GM19240 (cell line): ENCODE data around the gene C12orf43.

Experiments used
- DNase-seq: peaks from one replicate; pipeline ENCODE4 v3.0.0; 2011; ENCODE audit warnings: low spot score; ENCODE audit not compliant: insufficient read length

The C12orf43 gene

DNA sequence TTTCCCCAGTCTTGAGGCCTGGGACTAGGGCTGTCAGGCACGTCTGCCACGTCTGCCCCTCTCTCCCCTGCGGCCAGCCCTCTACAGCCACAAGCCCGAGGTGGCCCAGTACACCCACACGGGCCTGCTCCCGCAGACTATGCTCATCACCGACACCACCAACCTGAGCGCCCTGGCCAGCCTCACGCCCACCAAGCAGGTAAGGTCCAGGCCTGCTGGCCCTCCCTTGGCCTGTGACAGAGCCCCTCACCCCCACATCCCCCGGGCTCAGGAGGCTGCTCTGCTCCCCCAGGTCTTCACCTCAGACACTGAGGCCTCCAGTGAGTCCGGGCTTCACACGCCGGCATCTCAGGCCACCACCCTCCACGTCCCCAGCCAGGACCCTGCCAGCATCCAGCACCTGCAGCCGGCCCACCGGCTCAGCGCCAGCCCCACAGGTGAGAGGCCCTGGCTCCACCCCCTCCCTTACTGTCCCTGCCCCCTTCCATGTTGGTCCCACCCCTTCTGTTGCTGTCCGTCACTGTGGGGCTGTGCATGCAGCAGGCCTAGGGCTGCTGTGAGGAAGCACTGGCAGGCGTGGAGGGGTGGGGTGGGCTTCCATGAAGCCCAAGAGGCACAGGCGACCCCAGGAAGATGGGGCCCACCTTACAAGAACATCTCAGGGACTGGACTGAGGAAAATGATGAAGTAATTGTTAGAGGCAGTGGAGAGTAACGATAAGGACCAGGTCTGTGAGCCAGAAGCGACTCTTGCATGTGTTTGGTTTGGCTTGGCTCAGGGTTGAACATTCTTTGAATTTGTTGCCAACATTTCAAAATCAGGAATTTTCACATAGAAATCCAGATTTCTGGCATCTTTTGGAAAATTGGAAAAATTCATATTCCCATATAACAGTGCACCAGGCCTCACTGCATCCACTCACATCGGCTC is 16.8 kb downstream of the C12orf43 start:
- DNase-seq, result no peak

DNA sequence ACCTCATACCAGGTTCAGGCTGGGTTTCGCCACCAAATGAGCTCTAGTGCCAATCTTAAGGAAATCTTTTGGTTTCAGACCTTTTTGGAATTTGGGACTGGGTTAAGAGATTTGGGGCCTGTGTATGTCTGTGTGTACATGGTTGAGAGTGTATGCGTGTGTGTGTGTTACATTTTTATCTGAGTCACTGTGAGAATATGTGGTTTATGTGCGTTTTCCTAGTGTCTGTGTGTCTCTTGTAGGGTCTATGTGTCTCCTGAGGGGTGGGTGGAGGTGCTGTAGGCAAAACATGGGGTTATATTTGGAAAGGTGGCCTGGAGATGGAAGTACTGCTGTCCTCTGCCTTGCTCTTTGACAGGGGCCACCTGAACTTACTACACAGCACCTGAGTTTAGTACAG is 17.9 kb downstream of the C12orf43 start:
- no peak for DNase-seq

DNA sequence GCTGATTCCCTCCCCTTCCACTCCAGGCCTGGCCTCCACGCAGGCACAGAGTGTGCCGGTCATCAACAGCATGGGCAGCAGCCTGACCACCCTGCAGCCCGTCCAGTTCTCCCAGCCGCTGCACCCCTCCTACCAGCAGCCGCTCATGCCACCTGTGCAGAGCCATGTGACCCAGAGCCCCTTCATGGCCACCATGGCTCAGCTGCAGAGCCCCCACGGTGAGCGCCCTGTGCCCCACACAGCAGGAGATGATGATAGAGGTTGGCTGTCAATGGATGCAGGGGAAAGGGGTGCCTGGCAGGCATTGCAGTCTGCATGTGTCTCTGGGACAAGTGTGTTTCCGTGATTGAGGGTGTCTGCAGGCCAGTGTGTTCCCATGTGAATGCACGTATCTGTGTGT is 18.8 kb downstream of the C12orf43 start:
- DNase-seq, result no peak

DNA sequence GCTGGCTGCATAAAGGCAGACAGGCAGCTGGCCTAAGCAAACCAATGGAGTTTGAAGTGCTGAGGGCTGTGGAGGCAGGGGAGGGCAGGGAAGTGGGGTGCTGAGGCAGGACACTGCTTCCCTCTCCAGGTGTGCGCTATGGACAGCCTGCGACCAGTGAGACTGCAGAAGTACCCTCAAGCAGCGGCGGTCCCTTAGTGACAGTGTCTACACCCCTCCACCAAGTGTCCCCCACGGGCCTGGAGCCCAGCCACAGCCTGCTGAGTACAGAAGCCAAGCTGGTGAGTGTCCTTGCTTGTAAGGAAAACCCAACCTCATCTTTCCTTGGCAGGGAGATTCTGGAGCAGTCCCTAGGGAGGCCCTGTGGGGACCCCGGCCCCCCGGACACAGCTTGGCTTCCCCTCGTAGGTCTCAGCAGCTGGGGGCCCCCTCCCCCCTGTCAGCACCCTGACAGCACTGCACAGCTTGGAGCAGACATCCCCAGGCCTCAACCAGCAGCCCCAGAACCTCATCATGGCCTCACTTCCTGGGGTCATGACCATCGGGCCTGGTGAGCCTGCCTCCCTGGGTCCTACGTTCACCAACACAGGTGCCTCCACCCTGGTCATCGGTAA is 20.0 kb downstream of the C12orf43 start:
- no peak for DNase-seq

DNA sequence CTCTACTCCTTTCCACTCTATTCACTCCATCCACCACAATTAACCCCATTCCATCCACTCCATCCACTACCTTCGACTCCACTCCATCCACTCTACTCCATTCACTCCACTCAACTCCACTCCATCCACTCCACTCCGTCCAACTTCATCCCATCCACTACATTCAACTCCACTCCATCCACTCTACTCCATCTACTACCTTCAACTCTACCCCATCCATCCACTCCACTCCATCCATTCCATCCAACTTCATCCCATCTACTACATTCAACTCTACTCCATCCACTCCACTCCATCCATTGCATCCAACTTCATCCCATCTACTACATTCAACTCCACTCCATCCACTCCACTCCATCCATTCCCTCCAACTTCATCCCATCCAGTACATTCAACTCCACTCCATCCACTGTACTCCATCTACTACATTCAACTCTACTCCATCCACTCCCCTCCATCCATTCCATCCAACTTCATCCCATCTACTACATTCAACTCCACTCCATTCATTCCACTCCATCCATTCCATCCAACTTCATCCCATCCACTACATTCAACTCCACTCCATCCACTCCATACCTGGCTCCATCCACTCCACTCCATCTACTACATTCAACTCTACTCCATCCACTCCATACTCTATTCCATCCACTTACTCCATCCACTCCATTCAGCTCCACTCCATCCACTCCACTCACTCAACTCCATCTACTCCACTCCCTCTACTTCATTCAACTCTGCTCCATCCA is 21.5 kb downstream of the C12orf43 start:
- DNase-seq, result no peak

DNA sequence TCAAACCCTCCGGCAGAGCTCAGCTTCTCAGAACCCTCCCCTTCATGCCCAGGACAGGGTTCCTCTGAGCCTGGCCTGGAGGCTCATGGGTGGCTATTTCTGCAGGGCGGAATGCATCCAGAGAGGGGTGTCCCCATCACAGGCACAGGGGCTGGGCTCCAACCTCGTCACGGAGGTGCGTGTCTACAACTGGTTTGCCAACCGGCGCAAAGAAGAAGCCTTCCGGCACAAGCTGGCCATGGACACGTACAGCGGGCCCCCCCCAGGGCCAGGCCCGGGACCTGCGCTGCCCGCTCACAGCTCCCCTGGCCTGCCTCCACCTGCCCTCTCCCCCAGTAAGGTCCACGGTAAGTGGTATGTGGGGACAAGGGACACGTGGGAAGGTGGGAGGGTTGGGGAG is 22.2 kb downstream of the C12orf43 start:
- DNase-seq, result no peak

DNA sequence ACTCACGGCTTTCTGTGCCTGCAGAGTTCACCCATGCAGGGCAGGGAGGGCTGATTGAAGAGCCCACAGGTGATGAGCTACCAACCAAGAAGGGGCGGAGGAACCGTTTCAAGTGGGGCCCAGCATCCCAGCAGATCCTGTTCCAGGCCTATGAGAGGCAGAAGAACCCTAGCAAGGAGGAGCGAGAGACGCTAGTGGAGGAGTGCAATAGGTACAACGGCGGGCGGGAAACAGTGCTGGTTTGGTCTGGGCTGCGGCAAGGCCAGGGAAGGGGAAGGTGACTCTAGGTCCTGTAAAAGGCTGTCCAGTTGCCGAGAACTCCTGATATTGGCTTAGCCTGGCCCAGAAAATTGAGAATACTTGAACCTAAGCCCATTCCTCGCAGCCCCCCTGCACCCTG is 22.8 kb downstream of the C12orf43 start:
- DNase-seq, result no peak

DNA sequence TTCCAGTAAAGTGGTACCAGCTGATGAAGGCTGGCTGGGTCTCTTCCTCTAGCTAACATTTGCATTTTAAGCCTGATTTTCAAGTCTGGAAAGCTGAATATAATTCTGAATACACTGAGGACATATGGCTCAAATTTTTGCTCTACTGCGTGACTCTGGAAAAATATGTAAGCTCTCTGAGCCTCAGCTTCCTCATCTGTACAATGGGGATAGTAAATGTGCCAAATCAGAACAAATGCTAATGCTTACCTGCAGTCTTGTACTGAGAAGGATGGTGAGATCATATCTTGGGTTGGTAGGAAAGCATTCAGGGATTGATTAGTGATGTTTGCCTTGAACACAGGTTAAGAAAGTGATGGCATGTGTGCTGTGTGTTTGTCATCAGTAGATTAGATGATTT is 23.3 kb downstream of the C12orf43 start:
- DNase-seq, result no peak

DNA sequence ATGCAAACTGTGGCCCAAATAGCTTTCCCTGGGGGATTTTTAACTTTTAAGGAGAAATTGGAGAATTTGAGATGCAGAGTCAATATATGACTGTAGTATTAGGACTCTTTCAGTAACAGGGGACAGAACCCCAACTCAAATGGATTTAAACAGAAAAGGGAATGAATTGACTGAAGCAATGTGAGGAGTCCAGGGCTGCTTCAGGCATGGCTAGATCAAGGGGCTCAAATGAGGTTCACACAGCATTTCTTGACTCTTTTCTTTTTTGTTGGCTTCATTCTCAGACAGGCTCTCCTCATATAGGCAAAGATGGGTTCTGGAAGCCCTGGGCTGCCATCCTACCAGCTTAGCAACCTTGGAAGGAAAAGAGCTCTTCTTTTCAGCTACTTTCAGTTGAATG is 24.3 kb downstream of the C12orf43 start:
- DNase-seq, result no peak

DNA sequence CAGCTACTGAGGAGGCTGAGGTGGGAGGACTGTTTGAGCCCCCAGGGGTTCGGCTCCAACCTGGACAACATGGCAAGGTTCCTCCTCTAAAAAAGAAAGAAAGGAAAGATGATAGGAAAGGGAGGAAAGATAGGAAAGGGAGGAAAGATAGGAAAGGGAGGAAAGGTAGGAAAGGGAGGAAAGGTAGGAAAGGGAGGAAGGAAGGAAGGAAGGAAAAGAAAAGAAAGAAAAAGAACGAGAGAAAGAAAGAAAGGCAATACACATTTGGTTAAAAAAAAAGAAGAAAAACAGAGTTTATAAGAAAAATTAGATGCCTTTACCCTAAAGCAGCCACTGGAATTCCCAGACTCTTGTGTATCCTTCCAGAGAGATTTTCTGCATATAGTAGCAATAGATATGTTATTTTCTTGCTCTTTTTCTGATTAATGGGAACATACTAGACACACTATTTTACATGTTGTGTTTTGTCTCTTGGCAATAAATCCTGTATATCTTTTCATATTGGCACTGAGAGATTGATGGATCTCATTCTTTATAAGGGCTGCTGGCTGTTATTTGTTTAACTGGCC is 25.7 kb downstream of the C12orf43 start:
- DNase-seq, result no peak

DNA sequence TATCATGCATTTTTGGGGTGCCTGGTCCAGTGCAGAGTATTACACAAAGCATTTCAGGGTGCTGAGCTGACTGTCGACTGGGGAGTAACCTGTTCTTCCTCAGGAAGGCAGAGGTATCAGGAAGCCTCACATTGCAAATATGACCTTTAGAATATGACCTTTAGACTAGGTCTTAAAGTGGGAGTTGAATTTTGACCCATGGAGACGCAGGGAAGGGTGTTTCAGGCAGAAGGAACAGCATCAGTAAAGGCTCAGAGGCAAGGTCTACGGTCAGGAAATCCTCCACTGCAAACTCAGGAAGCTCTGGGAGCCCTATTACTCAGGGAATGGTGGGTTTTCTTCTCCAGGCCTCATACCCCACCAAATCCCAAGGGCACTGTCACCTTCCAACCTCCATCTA is 26.6 kb downstream of the C12orf43 start:
- no peak for DNase-seq

DNA sequence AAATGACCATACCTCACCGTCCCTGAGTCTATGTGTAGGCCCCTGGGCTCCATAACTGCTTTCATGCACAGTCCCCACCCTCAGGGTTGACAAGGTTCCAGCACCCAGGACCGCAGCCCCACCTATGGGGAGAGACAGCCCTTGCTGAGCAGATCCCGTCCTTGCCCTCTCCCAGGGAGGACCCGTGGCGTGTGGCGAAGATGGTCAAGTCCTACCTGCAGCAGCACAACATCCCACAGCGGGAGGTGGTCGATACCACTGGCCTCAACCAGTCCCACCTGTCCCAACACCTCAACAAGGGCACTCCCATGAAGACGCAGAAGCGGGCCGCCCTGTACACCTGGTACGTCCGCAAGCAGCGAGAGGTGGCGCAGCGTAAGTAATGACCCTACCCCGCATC is 27.6 kb downstream of the C12orf43 start:
- no peak for DNase-seq

DNA sequence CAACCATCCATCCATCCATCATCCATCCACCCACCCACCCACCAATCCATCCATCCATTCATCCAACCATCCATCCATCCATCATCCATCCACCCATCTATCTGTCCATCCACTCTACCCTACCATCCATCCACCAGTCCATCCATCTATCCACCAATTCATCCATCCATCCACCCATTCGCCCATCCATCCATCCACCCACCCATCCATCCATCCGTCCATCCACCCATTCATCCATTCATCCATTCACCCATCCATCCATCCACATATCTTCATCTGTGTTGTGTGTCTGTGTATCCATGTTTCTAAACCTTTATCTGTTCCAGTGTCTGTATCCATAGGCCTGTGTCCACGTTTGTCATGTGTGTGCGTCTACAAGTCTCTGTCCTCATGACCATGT is 28.1 kb downstream of the C12orf43 start:
- DNase-seq, result no peak

DNA sequence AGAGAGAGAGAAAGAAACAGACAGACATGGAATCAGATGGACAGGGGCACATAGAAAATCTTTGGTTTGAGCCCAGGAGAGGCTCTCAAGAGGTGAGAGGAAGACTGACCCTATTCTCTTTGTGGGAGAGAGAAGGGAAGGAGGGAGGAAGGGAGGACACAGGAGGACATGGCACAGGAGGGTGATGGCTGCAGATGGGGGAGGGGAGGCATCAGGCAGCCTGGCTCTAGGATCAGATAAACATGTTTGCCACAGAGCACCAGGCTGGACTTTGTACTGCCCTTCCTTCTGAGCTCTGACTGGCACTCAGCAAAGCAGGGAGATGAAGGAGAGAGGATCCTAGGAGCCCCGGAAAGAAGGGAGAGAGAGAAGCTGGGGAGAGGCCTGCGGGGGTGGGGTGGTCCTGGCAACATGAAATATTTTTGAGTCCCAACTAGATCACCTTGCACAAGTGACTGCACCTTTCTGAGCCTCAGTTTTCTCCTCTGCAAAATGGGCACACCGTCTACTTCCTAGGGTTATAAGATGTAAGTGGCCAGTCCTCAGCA is 31.9 kb downstream of the C12orf43 start:
- no peak for DNase-seq

DNA sequence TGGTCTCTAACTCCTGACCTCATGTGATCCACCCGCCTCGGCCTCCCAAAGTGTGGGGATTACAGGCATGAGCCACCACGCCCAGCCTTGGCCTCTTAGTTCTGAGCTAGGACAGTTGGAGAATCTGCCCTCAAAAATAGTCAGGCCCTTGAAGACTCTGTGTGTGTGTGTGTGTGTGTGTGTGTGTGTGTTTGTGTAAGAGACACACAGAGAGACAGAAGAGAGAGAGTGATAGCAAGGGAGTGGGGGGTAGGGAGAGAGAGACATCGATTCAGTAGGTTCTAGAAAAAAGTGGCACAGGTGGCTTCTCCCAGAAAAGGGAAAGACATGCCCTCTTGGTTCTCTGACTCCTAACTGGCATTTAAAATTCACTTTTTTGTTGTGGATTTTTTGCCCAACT is 32.5 kb downstream of the C12orf43 start:
- no peak for DNase-seq

DNA sequence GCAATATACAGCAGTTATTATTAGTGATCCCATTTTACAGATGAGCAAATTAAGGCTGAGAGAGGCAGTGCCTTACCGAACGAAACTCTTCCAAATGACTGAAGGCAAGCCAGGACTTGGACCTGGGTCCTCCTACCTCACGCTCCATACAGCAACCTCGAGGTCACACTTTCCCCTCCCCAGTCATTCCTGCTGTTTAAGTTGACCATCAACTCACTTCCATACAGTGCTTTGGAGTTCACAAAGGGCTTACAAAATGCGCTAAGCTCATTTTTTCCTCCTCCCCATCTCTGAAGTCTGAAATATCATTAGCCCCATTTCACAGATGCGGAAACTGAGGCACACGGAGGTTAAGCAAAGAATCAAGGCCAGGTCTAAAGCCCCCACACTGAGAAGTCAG is 33.6 kb downstream of the C12orf43 start:
- DNase-seq, result no peak

DNA sequence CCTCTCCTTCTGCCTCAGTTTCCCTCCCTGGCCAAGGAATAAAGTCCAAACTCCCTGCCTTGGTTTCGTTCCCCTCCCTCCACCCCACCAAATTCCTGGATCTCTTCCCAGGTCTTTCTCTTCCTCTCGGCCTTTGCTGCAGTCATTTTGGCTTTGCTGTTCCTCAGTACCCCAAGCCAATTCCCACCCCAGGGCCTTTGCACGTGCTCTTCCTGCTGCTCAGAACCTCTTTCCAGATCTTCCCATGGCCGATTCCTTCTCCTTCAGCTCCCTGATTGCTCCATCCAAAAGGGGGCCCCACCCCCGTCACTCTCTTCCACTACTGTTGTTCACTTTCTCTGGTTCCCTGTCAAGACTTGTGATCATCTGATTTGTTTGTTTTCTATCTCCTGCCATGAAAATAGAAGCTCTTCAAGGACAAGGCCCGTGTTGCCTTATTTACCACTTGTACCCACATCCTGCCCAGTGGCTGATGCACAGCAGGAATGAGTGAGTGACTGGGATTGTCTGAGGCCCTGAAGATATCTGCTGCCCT is 34.8 kb downstream of the C12orf43 start:
- DNase-seq, result no peak

DNA sequence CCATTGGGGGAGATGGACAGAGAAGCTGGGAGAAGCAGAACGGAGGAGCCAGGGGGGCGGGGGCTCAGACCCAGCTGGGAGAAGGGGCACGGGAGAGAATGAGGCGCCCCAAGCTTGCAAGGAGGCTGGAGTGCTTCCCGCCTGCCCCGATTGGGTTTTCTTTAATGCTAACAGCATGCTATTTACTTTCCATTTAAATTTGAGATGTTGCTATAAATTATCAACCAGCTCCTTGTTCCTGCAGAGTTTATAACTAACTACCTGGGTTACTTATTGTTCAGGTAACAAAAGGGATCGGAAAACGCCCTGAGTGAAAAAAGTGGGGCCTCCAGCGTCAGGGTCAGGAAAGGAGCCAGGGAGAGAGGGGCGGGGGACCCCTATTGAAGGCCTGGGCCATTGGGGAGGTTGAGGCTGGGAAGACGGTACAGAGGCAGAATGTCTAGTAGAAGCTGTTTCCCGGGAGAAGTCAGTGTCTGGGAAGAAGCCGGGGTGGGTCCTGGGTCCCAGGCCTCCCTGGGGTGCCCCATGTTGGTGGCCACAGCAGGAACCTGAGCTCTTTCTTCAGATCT is 35.4 kb downstream of the C12orf43 start:
- no peak for DNase-seq

DNA sequence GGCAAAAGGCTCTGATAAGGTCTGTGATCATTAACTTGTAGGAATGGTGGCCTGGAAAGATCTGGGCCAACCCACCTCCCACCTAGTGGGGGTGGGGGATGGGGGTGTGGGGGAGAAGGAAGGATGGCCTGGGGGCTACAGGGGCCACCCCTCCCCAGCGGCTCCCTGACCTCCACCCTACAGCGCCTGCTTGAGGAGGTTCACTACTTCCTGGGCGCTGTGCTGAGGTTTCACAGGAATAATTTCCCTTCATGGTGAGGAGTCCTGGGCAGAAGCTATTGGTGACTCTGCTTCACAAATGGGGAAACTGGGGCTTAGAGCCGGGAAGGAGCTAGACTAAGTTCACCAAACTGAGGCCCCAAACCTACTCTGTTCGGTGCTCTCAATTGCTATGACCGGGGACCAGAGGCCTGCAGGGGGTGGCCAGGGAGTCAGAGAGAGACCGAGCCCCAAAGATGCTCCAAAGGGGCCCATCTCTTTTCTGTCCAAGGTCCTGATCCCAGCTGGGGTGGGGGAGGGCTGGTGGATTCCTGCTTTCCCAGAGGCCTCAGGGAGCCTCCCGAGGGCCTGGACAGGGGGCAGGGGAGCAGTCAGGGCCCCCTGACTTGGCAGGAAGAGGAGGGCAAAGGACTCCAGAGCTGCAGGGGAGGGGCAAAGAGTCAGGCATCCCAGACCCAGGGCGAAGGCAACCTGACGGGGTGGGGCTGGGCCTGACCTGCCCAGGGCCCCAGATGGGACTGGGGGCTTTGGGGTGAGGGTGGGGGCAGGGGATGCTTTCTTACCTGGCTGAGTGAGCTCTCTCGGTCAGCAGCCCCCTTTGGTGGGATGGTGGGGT is 36.2 kb downstream of the C12orf43 start:
- DNase-seq, result no peak

DNA sequence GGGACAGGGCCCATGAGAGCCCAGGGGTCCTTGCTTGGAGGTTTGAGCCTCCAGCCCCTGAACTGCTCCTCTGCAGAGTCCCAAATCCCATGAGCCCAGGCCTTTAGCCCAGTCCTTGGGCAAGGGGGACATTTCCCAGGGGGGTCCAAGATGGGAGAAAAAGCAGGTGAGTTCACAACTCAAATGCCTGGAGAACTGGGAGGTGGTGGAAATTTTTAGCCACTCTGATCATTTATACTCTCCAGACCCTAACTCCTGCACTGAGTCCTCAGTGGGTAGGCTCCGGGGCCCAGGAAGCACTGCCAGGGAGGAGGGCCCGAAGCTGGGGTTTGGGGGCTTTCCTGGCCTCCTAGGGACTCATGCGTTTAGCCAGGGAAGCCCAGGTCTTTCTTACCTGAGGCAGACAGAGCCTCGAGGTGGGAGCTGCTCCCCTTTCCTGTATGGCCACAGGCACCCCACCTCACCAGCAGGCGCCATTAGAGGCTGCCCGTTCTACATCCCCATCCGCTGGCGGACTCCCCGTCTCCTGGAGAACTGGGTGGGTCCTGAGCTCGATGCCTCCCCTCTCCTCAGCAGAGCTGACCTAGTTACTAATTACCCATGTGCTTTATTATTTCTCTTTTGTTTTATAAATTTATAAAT is 36.9 kb downstream of the C12orf43 start:
- DNase-seq, result no peak
